Fibroblast of upper back skin (primary cell): ENCODE data around the gene PATL2.
"Not testable (repeated sequence)": the region's sequence is repeated elsewhere in the genome, so short reads cannot be mapped to it uniquely, and the experiment has no call there.

Experiments
- DNase-seq: peaks from one replicate; pipeline ENCODE4 v3.0.0-alpha.2; 2013

Gene PATL2

GRCh38 chr15:44646460-44646859 is 64.7 kb downstream of the PATL2 start:
- DNase-seq, result no peak

DNA sequence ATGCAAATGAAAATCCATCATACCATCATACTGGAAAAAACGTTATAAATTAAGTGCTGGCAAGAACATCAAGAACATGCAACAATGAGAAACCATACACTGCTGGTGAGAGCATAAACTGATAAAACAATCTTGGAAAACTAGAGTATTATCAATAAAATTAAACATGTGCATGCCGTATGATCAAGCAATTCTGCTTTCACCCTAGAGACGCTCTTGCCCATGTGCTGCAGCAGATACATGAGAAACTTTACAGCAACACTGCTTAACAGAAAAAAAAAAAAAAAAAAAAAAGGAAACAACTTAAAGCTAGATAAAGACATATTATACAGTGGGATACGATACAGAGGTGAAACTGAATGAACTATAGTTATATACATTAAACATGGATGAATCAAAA is 69.5 kb downstream of the PATL2 start:
- DNase-seq, result no peak

GRCh38 chr15:44636976-44637375 is 74.1 kb downstream of the PATL2 start:
- DNase-seq, result no peak

- DNase-seq, result peak; percentile 50
Measured at GRCh38 chr15:44633603-44634002, 77.5 kb downstream of the PATL2 start.

GRCh38 chr15:44625286-44625685 is 85.8 kb downstream of the PATL2 start:
- DNase-seq, result not testable (repeated sequence)

- no peak for DNase-seq
Measured at GRCh38 chr15:44623178-44623577, 87.9 kb downstream of the PATL2 start.

DNA sequence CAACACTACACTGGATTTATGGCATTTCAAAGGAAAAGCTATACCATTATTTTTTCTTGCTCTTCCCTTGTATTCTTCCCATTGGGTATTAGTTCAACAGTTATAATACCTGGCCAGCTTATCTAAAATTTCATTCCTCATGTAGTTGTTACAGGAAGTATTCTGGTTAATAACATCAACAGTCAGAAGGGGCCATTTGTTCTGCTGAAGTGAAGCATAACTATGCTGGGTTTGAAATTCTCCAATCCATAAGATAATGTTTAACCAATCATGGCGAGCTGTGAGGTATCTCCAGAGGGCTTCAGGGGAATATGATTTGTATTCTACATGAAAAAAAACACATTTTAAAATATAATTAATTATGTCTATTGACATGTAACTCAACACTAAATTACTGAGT is 91.0 kb downstream of the PATL2 start:
- DNase-seq, result no peak

DNA sequence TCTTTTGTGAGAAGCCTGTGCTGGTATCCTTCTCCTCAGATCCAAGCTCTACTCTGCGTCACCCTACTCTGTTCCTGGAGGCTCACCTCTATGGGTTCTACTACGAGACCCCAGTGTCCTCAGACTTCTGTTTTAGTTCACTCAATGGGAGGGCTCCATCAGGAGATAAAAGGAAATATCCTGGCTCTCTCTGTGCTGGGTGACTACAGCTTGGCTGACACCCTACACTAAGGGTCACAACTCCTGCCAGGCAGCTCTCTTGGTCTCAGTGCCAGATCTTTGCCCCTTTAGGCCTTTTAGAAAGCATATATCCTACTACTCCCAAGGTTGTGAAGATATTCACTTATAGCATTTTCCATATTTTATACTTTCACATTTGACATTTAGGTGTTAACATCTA is 94.1 kb downstream of the PATL2 start:
- no peak for DNase-seq
